HG03342 (cell line): ENCODE results near the gene RASGRF1.
"Not testable (repeated sequence)": the region's sequence is repeated elsewhere in the genome, so short reads cannot be mapped to it uniquely, and the experiment has no call there.

Experiments used
- ATAC-seq: cut with Tn5 transposase; IDR thresholded peaks from one replicate; pipeline ENCODE4 v1.9.1; 2021; ENCODE audit warnings: mild to moderate bottlenecking, moderate library complexity; ENCODE audit not compliant: unreplicated experiment

The RASGRF1 gene

GRCh38 chr15:79045041-79045440 lies 45.5 kb downstream of the RASGRF1 start:
- no peak for ATAC-seq

DNA sequence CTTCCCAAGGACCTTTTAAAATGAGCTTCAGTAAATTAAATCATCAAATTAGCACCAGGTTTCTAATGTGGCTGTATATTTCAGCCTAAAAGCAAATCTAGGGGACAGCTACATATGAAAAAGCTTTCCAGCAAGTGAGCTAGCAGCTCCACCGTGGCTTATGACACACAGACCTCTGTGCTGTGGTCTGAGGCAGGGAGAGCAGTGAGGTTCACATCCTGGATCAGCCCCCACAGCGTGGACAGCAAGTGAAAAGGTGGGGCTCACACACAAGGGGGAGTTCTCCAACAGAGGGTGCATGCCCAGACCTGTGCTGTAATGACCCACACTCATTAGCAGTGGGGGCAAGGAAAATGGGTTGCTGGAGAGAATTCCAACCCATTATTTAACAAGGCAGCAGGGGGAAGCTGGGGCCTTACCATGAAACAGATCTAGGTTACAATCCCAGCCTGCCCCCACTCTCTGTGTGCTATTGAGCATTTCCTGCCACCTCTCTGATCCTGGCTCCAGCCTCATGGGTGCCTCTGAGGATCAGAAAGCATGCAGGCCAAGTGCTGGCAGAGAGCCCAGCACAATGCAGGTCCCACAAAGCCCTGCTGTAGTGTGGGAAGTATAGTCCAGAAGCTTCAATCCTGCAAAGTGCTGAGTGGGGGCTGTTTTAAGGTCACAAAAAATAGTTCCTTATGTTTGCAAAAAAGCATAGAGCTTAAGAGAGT lies 48.2 kb downstream of the RASGRF1 start:
- no peak for ATAC-seq

DNA sequence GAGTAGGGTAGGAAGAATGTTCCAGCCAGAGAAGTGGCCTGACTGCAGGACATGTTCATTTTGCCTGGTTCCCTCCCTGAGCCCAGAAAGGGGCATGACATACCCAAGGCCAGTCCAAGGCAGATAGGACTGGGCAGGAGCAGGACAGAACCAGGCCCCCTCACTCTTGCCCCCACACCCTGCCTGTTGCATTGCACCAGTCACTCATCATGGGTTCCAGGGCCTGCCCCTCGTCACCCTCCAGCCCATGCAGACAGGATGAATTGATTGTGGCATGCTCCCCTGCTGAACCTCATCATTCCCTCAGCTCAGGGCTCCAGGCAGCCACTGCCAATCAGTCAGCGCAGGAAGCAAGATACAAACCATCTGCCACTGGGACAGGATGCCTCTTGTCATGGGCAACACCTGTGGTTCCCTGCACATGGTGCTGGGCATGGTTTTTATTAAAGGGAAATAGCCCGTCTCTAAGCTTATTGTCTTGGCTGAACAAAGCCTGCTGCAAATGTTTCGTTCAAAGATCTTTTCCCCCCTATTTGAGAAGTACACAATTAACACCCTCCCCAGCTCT lies 48.9 kb downstream of the RASGRF1 start:
- ATAC-seq, result no peak

GRCh38 chr15:79037848-79038247 lies 52.7 kb downstream of the RASGRF1 start:
- no peak for ATAC-seq

DNA sequence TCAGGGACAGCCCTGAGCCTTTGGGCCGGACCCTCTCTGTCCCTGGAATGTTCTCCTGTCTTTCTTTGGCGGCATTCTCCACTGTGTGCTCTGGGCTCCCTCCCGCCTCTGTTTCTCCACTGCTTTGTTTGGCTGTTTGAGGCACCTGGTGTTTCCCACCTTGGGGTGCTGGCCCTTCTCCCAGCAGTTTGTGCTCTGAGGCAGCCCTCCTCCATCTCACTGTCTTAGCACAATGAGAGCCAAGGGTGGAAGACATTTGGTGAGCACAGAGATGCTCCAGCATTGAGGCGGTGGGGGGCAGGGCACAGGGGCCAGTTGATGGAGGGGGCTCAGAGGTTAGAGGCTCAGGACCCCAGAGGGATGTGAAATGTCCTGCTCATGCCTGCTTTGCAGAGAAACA lies 54.3 kb downstream of the RASGRF1 start:
- ATAC-seq, result no peak

DNA sequence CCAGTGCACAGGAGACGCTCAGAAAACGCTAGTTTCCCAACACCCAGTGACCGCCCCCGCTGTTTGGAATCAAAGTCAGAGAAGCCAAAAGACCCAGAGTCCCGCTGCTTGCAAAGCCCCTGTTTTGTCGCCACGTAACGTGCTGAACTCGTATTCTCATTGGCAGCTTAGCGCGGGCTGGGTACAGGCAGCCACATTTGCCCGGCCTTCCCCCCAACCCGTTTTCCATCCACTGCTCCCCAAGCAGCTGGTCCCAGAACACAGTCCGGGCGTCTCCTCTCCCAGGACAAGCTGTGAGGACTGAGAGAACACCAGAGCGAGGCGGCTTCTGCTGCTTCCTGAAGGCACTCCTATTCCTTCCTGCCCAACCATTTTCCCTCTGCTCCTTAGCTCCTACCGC lies 54.8 kb downstream of the RASGRF1 start:
- no peak for ATAC-seq

GRCh38 chr15:79035111-79035601 lies 55.4 kb downstream of the RASGRF1 start:
- ATAC-seq, result no peak

GRCh38 chr15:79034284-79034683 lies 56.3 kb downstream of the RASGRF1 start:
- no peak for ATAC-seq

GRCh38 chr15:79032656-79033055 lies 57.9 kb downstream of the RASGRF1 start:
- ATAC-seq, result no peak

DNA sequence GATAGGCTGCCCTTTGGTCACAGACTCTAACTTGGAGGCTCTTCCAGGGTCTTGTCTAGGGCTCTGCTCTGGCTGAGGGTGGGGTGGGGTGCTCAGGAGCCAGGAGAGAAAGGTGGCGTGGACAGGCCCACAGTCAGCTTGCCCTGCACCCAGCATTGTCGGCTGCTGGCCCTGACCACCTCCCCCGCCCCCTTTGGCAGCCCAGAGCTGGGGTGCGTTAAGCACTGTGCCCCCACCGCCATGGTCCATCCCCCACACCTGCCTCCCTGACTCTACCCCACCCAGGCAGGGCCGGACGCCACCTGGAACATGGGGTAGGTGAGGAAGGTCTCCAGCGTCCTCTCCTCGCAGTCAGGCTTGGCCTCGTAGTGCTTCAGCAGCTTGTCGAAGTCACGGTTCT lies 58.8 kb downstream of the RASGRF1 start:
- ATAC-seq, result no peak

DNA sequence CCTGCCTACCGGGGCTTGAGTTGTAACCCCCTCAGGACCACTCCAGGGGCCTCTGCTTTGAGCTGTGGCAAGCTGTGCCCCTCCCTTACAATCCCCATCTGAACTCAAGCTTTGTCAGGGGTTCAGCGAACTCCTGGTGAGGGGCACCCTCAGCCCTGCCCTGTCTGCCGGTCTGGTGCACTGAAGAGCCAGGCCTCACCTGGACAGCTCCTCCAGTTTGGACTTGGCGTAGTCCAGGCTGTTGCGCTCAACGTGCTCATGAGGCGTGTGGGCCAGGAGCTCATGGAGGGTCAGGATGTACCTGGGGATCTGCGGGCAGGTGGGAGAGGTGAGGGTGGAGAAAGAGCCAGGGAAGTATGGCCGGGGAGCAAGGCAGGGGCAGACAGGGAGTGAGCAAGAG lies 59.4 kb downstream of the RASGRF1 start:
- ATAC-seq, result no peak

- ATAC-seq, result no peak
These were observed 60.1 kb downstream of the RASGRF1 start for GRCh38 chr15:79030470-79030869.

GRCh38 chr15:79028411-79028964 lies 62.1 kb downstream of the RASGRF1 start:
- no peak for ATAC-seq

DNA sequence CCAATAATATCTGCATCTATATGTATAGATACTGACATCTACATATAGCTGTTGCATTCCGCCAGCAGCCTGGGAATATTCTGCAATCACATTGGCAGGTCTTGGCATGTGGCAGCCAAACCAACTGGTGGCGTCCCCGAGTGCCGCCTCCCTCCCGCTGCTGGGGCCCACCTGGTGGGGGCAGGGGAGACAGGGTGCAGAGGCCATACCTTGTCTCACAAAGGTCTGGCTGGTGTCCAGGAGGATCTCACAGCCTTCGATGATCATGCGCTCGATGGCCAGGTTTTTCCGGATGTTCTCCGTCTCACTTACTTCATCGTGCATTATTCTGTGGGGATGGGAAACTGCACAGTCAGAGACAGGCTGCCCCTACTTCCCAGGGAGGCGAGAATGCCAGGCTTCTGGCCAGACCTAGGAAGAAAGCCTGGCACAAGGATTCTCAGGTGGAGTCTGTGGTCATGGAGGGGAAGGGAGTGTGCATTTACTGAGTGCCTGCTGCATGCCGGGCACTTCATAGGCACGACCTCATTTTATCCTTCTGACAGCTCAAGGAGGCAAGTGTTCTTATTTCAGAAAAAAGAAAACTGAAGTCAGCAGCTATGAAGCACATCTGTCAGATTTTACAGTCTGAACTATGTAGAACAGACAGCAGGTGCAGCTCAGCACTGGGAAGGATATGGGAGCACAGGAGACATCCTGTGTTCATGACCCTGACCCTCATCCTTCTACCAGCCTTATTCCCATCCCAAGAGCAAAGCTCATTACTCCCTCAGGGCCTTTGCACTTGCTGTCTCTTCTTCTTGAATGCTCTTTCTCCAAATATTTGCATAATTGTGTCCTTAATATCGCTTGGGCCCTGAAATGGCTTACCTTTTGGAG lies 62.8 kb downstream of the RASGRF1 start:
- ATAC-seq, result no peak

DNA sequence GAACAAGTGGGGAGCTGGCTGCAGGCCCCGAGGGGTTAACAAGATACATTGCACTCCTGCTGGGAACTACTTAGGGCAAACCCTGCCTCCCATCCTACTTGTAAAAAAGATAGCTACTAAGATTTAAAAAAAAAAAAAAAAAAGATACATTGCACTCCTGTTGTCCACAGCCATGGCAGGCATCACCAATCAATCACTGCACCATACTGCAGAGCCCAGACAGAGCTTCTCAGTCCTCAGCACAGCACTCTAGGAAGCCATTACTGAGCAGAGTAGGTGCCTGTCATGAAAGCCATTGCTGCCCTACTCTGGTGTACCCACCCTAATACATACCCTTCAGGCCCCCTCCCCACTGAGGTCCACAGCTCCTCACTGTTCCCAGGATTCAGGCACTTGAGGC lies 64.8 kb downstream of the RASGRF1 start:
- no peak for ATAC-seq

DNA sequence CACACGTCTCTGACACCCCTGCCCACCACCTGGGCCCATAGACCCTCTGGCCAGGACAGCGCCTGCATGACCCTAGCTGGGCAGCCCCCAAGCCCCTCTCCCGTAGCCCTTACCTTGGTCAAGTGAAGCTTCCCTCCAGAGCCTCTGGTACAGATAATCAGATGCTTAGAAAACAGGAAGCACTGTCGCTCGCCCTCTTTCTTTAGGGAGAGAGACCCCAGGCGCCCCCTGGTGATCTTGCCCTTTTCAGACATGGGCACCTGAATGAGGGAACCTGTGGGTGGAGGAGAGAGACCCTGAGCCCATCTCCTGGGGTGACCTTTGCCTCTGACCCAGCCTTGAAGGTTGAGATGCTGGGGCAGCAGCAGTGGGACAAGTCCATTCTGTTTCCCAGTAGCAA lies 65.4 kb downstream of the RASGRF1 start:
- no peak for ATAC-seq

GRCh38 chr15:79024493-79024892 lies 66.1 kb downstream of the RASGRF1 start:
- not testable (repeated sequence) for ATAC-seq

- ATAC-seq, result no peak
These were observed 66.7 kb downstream of the RASGRF1 start for GRCh38 chr15:79023918-79024317.

DNA sequence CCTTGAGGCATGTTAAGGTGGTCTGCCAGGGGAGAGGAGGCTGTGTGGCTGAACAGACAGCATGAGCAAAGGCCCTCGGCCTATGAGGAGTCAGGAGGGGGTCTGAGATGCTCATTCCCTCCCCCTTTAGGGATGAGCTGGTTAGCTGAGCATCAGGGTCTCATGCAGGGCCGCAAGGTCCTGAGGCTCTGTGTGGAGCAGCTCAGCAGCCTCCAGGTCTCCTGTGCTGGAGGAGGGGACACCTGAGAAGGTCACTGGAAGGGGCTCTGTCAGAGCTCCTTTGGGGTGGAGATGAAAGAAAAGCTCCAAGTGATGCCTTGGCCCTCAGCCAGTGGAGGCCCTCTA lies 67.1 kb downstream of the RASGRF1 start:
- no peak for ATAC-seq

DNA sequence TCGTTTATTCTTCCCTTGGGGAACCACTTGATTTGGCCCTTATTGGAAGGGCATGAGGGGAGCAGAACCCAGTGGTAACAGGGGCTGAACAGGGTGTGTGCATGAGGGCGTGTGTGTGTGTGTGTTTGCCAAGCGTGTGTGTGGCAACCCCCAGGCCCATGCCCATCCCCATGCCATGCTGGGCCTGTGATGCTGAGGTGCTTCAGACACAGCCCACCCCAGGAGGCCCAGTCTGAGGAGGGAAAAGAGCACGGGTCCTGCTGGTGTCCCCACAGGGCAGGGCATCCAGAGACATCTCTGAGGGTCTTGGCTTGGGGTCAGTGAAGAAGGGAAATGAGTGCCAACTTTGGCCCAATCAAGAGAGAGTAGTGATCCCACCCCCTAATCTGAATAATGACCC lies 71.6 kb downstream of the RASGRF1 start:
- ATAC-seq, result no peak

- no peak for ATAC-seq
These were observed 72.6 kb downstream of the RASGRF1 start for GRCh38 chr15:79017953-79018352.
